ENCODE results near the gene TBC1D2B.

Gene TBC1D2B

GRCh38 chr15:78051596-78051995 lies 25.9 kb downstream of the TBC1D2B start:
- FAIRE-seq (no peak), DNase-seq (ENCODE audit: insufficient read length, low spot score) (no peak)
- no peak for TF ChIP-seq CTCF (IDR thresholded peaks at IDR 0.05; ENCODE audit: insufficient read depth, missing control alignments)

GRCh38 chr15:78050826-78051225 lies 26.7 kb downstream of the TBC1D2B start:
- no peak for DNase-seq (ENCODE audit: insufficient read length, low spot score)
- FAIRE-seq: no peak
- no peak for TF ChIP-seq CTCF (IDR thresholded peaks at IDR 0.05; ENCODE audit: insufficient read depth, missing control alignments)

- DNase-seq (ENCODE audit: insufficient read length, low spot score) (no peak), FAIRE-seq (no peak)
- TF ChIP-seq CTCF (IDR thresholded peaks at IDR 0.05; ENCODE audit: insufficient read depth, missing control alignments): no peak
Observed at GRCh38 chr15:78050441-78050809, 27.1 kb downstream of the TBC1D2B start.

GRCh38 chr15:78049691-78050440 lies 27.6 kb downstream of the TBC1D2B start:
- DNase-seq (ENCODE audit: insufficient read length, low spot score): no peak
- no peak for TF ChIP-seq CTCF (IDR thresholded peaks at IDR 0.05; ENCODE audit: insufficient read depth, missing control alignments)
- FAIRE-seq: no peak

GRCh38 chr15:78048628-78048920 lies 28.9 kb downstream of the TBC1D2B start:
- FAIRE-seq (no peak), DNase-seq (ENCODE audit: insufficient read length, low spot score) (no peak)
- TF ChIP-seq CTCF (IDR thresholded peaks at IDR 0.05; ENCODE audit: insufficient read depth, missing control alignments): no peak

GRCh38 chr15:78047761-78048627 lies 29.5 kb downstream of the TBC1D2B start:
- FAIRE-seq (no peak), DNase-seq (ENCODE audit: insufficient read length, low spot score) (no peak)
- no peak for TF ChIP-seq CTCF (IDR thresholded peaks at IDR 0.05; ENCODE audit: insufficient read depth, missing control alignments)

GRCh38 chr15:78046796-78047341 lies 30.6 kb downstream of the TBC1D2B start:
- FAIRE-seq (no peak), DNase-seq (ENCODE audit: insufficient read length, low spot score) (no peak)
- no peak for TF ChIP-seq CTCF (IDR thresholded peaks at IDR 0.05; ENCODE audit: insufficient read depth, missing control alignments)

Data from D721Med (cell line).